ENCODE data around the gene BDP1.
"Not testable (repeated sequence)": the region's sequence is repeated elsewhere in the genome, so short reads cannot be mapped to it uniquely, and the experiment has no call there.

BDP1 gene

GRCh38 chr5:71460693-71461092, 5.2 kb downstream of the BDP1 start:
- DNase-seq (ENCODE audit: low read depth): no peak

- DNase-seq (ENCODE audit: low read depth): no peak
These were observed 5.9 kb downstream of the BDP1 start for GRCh38 chr5:71461360-71461759.

- DNase-seq (ENCODE audit: low read depth): no peak
These were observed 15.7 kb downstream of the BDP1 start for GRCh38 chr5:71471193-71471592.

- DNase-seq (ENCODE audit: low read depth): no peak
These were observed 20.4 kb downstream of the BDP1 start for GRCh38 chr5:71475788-71476384.

GRCh38 chr5:71481441-71481840, 26.0 kb downstream of the BDP1 start:
- DNase-seq (ENCODE audit: low read depth): no peak

GRCh38 chr5:71482132-71482531, 26.7 kb downstream of the BDP1 start:
- no peak for DNase-seq (ENCODE audit: low read depth)

- no peak for DNase-seq (ENCODE audit: low read depth)
These were observed 27.9 kb downstream of the BDP1 start for GRCh38 chr5:71483355-71483754.

GRCh38 chr5:71492817-71493615, 37.6 kb downstream of the BDP1 start:
- no peak for DNase-seq (ENCODE audit: low read depth)

- not testable (repeated sequence) for DNase-seq (ENCODE audit: low read depth)
These were observed 38.8 kb downstream of the BDP1 start for GRCh38 chr5:71494202-71494601.

- DNase-seq (ENCODE audit: low read depth): not testable (repeated sequence)
These were observed 43.3 kb downstream of the BDP1 start for GRCh38 chr5:71498756-71499155.

GRCh38 chr5:71503536-71503935, 48.1 kb downstream of the BDP1 start:
- no peak for DNase-seq (ENCODE audit: low read depth)

GRCh38 chr5:71522151-71522550, 66.7 kb downstream of the BDP1 start:
- no peak for DNase-seq (ENCODE audit: low read depth)

- DNase-seq (ENCODE audit: low read depth): not testable (repeated sequence)
These were observed 70.2 kb downstream of the BDP1 start for GRCh38 chr5:71525611-71526010.

- no peak for DNase-seq (ENCODE audit: low read depth)
These were observed 72.8 kb downstream of the BDP1 start for GRCh38 chr5:71528206-71528605.

GRCh38 chr5:71529682-71530081, 74.2 kb downstream of the BDP1 start:
- no peak for DNase-seq (ENCODE audit: low read depth)

GRCh38 chr5:71533142-71533541, 77.7 kb downstream of the BDP1 start:
- no peak for DNase-seq (ENCODE audit: low read depth)

- DNase-seq (ENCODE audit: low read depth): no peak
These were observed 78.2 kb downstream of the BDP1 start for GRCh38 chr5:71533615-71534014.

- DNase-seq (ENCODE audit: low read depth): no peak
These were observed 82.2 kb downstream of the BDP1 start for GRCh38 chr5:71537687-71538086.

GRCh38 chr5:71550885-71551284, 95.4 kb downstream of the BDP1 start:
- not testable (repeated sequence) for DNase-seq (ENCODE audit: low read depth)

GRCh38 chr5:71551582-71551981, 96.1 kb downstream of the BDP1 start:
- not testable (repeated sequence) for DNase-seq (ENCODE audit: low read depth)

GRCh38 chr5:71552026-71552749, 96.7 kb downstream of the BDP1 start:
- DNase-seq (ENCODE audit: low read depth): not testable (repeated sequence)

- no peak for DNase-seq (ENCODE audit: low read depth)
These were observed 107.7 kb downstream of the BDP1 start for GRCh38 chr5:71563161-71563560.

- DNase-seq (ENCODE audit: low read depth): no peak
These were observed 109.4 kb downstream of the BDP1 start for GRCh38 chr5:71564895-71565294.
